NCI-H2107 treated with DMSO at 0.1 percent for 48 hours (cell line): Measurements from ENCODE around the gene RALGPS2.

Experiments
- DNase-seq: peaks from one replicate; lab custom pipeline; 2025; ENCODE audit not compliant: unreplicated experiment; lab: John Stamatoyannopoulos, UW

The RALGPS2 gene

GRCh38 chr1:178960482-178961240, 235.6 kb downstream of the RALGPS2 start:
- no peak for DNase-seq

DNA sequence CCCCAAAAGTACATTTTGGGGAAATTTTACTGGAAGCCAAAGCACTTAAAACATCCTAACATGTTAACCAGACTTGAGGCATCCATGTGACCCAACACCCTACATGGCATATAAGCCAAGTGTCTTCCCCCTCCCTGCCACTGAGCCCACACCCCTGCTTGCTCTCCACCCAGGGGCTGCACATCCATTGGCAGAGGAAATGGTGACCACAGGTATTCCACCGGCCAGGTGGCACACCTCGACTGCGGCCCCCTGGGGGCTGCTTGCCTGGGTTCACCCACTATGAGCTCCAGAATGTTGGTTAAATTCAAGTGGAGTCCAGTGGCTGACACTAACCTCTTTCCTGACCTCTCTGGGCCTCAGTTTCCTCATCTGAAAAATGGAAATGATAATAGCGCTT, 236.3 kb downstream of the RALGPS2 start:
- DNase-seq: no peak

DNA sequence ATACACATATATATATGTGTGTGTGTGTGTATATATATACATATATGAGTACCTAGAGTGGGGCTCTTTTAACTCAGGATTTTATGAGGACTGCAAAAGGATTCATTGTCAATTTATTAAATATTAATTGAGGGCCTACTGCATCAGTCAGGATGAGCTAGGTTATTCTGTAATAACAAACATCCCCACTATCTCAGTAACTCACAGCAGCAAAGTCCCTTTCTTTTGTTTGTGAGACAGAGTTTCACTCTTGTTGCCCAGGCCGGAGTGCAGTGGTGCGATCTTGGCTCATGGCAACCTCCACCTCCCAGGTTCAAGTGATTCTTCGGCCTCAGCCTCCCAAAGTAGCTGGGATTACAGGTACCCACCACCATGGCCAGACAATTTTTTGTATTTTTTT, 236.8 kb downstream of the RALGPS2 start:
- DNase-seq: no peak

DNA sequence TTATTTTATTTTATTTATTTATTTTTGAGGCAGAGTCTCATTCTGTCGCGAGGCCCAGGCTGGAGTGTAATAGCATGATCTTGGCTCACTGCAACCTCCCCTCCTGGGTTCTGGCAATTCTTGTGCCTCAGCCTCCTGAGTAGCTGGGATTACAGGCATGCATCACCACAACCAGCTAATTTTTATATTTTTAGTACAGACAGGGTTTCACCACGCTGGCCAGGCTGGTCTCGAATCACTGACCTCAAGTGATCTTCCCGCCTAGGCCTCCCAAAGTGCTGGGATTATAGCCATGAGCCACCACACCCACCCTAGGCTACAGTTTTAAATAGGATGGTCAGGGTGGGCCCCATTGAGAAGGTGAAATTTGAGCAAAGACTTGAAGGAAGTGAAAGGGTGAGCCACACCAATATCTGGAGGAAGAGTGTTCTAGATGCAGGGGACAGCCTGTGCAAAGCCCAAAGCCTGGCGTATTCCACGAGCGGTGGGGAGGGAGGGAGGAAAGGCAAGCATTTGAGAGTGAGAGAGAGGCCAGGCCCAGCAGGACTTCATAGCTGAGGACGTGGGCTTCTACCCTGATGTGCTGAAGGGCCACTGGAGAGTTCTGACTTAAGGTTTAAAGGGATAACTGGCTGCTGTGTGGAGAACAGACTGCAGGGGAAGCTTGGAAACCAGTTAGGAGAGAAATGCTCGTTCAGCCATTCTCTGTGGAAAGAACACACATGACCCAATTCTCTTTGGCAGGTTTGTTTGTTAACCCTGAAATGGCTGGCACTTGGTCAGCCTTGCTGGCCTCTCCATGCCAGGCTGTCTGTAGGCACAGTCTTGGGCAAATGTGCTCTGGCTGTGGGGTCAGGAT, 238.0 kb downstream of the RALGPS2 start:
- DNase-seq: no peak

DNA sequence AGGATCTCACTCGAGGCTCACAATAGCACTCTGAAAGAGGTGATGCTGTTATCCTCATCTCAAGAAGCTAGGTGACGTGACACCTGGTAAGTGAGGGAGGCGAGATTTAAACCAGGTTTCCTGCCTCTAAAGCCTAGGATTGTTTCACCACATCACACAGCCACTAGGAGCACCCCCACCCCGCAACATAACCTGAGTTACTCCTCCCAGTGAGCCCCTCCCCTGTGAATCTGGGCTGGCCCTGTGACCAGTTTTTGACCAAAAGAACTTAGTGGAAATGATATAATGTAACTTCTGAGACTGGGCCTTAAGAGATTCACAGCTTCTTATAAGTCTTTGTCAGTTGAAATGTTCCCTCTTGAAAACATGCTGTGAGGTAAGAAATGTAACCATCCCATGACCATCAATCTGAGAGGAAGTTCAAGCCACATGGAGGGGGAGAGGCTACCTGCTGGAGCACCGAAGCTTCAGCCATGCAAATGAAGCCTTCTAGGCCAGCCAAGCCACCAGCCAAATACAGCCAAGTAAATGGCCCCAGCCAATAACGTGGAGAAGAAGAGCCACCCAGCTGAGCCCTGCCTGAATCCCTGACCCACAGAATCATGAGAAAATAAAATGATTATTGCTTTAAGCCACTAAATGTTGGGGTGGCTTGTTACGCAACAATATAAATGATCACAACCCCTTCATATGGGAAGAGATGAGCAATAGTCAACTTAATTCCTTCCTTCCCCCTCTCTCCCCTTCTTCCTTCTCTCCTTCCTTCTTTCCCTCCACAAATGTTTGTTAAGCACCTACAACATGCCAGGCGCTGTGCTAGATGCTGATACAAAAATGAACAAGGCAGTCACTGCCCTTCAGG, 239.7 kb downstream of the RALGPS2 start:
- no peak for DNase-seq

DNA sequence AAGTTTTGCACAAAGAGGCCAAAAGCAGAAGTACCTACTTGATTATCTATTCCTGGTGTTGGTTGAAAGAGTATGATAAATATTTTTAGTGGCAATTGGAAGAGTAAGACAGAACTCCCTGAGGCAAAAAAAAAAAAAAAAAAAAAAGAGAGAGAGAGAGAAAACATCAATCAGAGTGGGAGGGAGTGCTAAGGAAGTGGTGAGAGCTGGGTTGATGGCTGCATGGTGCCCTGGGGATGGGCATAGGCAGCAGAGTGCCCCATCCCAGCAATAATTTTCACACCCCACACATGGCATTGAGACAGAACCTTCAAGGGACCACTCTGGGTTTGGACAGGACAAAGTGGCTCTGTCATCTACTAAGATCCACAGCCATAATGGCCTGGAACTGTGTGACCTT, 241.3 kb downstream of the RALGPS2 start:
- no peak for DNase-seq

- DNase-seq: no peak
These were observed 244.4 kb downstream of the RALGPS2 start for GRCh38 chr1:178969226-178969987.

GRCh38 chr1:178970184-178970583, 245.1 kb downstream of the RALGPS2 start:
- DNase-seq: no peak
